Mucosa of rectum (tissue), 2 donors: ENCODE results near the gene AQP1.

Experiments used
- H3K27ac ChIP-seq, 2 donors: one replicate each; pipeline ENCODE4 v1.7.0; 2013; ENCODE audit warnings: inconsistent platforms in 2 of 2, low read depth in 2 of 2, low read length in 2 of 2
- H3K27me3 ChIP-seq, 2 donors: one replicate each; pipeline ENCODE4 v1.7.0; 2013; ENCODE audit warnings: low read length in 2 of 2; ENCODE audit not compliant: control insufficient read depth in 2 of 2, insufficient read depth in 2 of 2
- H3K36me3 ChIP-seq, 2 donors: one replicate each; pipeline ENCODE4 v1.7.0; 2013; ENCODE audit warnings: low read length in 2 of 2; ENCODE audit not compliant: control insufficient read depth in 2 of 2, insufficient read depth in 2 of 2
- H3K4me1 ChIP-seq, 2 donors: one replicate each; pipeline ENCODE4 v1.7.0; 2013; ENCODE audit warnings: low read length in 2 of 2, mild to moderate bottlenecking in 1 of 2; ENCODE audit not compliant: control insufficient read depth in 2 of 2, insufficient read depth in 2 of 2
- H3K4me3 ChIP-seq, 2 donors: one replicate each; pipeline ENCODE4 v1.7.0; 2013; ENCODE audit warnings: low read length in 2 of 2
- H3K9ac ChIP-seq, 2 donors: one replicate each; pipeline ENCODE4 v1.7.0; 2013; ENCODE audit warnings: low read length in 2 of 2, low read depth in 1 of 2, mild to moderate bottlenecking in 1 of 2
- H3K9me3 ChIP-seq, 2 donors: one replicate each; pipeline ENCODE4 v1.7.0; 2013; ENCODE audit warnings: low read length in 2 of 2; ENCODE audit not compliant: control insufficient read depth in 2 of 2
- donor health status: healthy.
- donor health status: Normal muscosa, but diverticular disease.

Gene AQP1

GRCh38 chr7:30970074-30970473 is 58.4 kb downstream of the AQP1 start:
- no peak overlapping the region for H3K4me3 ChIP-seq
- no peak overlapping the region for H3K9ac ChIP-seq
- no peaks in the 10 kb centered on the region for H3K27me3 ChIP-seq
- peaks cover 4 to 7% of the 10 kb centered on the region in 2 donors for H3K4me1 ChIP-seq
- no peaks in the 10 kb centered on the region for H3K36me3 ChIP-seq
- H3K9me3 ChIP-seq = no peaks in the 10 kb centered on the region
- H3K27ac ChIP-seq = no peak overlapping the region

GRCh38 chr7:30970594-30971094 is 59.0 kb downstream of the AQP1 start:
- Histone ChIP-seq H3K36me3 (no peaks in the 10 kb centered on the region), H3K27ac (no peak overlapping the region), H3K4me3 (no peak overlapping the region), H3K9me3 (no peaks in the 10 kb centered on the region), H3K27me3 (no peaks in the 10 kb centered on the region), H3K9ac (no peak overlapping the region), H3K4me1 (peaks cover 5 to 9% of the 10 kb centered on the region in 2 donors)

DNA sequence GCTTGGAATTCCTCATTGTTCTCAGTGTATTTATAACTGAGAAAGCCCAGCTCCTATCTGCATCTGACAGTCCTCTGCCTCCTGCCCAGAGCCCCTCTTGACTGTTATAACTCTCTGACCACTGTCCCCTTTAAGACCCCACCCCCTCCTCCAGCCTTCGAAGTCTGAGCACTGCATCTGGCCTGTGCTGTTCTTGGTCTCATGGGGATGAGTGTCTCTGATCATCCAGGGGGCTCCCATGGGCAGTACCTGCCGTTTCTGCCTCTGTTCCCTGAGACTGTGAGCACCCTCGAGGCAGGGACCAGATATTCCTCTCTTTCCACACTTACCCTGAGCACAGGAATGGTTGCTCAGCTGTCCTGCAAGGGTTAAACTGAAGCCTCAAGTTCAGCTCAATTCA is 59.8 kb downstream of the AQP1 start:
- H3K9me3 ChIP-seq = no peaks in the 10 kb centered on the region
- no peak overlapping the region for H3K4me3 ChIP-seq
- H3K9ac ChIP-seq = no peak overlapping the region
- H3K27me3 ChIP-seq = no peaks in the 10 kb centered on the region
- peaks cover 5 to 9% of the 10 kb centered on the region in 2 donors for H3K4me1 ChIP-seq
- no peak overlapping the region for H3K27ac ChIP-seq
- H3K36me3 ChIP-seq = no peaks in the 10 kb centered on the region

- H3K4me1 ChIP-seq = peaks cover 5 to 9% of the 10 kb centered on the region in 2 donors
- H3K9me3 ChIP-seq = no peaks in the 10 kb centered on the region
- H3K4me3 ChIP-seq = no peak overlapping the region
- H3K27ac ChIP-seq = no peak overlapping the region
- no peak overlapping the region for H3K9ac ChIP-seq
- no peaks in the 10 kb centered on the region for H3K27me3 ChIP-seq
- no peaks in the 10 kb centered on the region for H3K36me3 ChIP-seq
Observed at GRCh38 chr7:30971840-30972563, 60.3 kb downstream of the AQP1 start.

DNA sequence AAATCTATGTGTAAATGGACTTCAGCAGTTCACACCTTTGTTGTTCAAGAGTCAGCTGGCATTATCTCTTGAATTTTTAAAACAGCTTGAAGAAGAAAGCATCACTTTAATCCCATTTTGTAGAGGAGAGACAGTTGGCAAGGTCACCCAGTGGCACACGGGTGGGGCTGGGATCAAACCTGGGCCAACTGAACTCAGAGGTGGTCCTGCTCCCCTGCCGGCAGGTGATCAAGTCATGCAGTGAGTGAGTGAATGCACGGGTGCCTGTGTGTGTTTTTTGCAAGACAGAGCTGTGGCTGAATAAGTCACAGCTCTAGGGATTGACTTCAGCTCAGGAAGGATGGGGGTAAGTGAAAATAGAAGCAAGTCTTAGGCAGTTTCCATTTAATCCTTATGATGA is 61.6 kb downstream of the AQP1 start:
- Histone ChIP-seq H3K4me1 (peaks cover 5 to 9% of the 10 kb centered on the region in 2 donors), H3K9me3 (no peaks in the 10 kb centered on the region), H3K27me3 (no peaks in the 10 kb centered on the region), H3K9ac (no peak overlapping the region), H3K36me3 (no peaks in the 10 kb centered on the region), H3K27ac (no peak overlapping the region), H3K4me3 (no peak overlapping the region)

DNA sequence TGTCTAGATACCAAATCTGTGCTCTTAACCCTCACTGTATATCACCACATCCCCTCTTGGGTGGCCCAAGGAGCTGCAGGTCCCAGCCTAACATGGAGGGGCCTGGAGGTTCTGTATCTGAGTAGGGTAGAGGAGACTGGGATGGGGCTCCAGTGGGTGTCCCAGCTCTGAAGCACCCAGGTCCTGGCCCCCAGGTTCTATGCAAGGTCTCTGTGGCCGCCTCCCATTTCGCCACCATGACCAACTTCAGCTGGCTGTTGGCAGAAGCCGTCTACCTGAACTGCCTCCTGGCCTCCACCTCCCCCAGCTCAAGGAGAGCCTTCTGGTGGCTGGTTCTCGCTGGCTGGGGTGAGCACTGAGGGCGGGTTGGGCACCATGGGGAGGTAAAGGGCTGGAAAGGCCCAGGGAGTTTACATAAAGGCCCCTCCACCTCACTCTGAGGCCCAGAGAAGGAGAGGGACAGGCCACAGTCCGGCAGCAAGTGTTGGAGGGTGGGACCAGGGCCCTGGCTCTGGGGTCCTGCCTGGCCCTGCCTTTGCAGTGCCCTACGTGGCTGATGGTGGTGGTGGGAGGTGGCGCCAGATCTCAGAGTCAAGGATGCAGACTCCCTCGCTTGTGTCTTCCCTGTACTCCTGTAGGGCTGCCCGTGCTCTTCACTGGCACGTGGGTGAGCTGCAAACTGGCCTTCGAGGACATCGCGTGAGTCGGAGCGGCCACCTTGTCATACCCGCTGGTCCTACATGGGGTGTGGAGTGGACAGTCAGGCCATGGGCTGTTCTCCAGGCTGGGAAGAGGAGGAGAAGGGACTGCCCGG is 62.3 kb downstream of the AQP1 start:
- H3K9ac ChIP-seq = no peak overlapping the region

DNA sequence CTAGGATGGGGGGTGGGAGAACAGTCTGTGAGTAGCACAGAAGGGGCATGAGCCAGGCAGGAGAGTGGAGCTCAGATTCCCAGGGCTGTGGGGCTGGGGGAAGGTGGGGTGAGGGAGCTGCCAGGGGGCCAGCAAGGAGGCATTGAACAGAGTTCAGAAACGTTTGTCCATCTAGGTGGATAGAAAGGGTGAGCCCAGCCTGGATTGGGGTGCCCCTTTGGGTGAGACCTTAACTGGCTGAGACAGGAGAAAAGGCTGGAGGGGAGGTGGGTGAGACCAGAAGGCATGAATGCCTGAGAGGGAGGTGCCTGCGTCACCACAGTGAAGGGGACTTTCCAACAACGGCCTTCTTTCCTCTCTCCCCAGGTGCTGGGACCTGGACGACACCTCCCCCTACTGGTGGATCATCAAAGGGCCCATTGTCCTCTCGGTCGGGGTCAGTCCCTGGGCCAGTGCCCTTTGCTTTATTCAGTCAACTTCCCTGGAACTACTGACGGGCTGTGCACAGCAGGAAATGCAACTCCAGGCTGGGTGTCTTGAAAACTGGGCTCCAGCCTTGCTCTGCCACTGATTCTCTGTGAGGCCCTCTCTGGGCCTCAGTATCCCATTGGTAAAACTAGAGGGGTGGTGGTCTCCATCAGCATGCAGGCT is 63.1 kb downstream of the AQP1 start:
- H3K4me3 ChIP-seq = no peak overlapping the region
- peaks cover 5% of the 10 kb centered on the region in 2 donors for H3K4me1 ChIP-seq
- no peaks in the 10 kb centered on the region for H3K27me3 ChIP-seq
- no peak overlapping the region for H3K27ac ChIP-seq
- H3K9ac ChIP-seq = no peak overlapping the region
- no peaks in the 10 kb centered on the region for H3K9me3 ChIP-seq
- H3K36me3 ChIP-seq = no peaks in the 10 kb centered on the region

More for the DNA sequence above, 62.3 kb downstream of the AQP1 start:
- Histone ChIP-seq H3K9me3 (no peaks in the 10 kb centered on the region), H3K4me1 (peaks cover 5 to 8% of the 10 kb centered on the region in 2 donors), H3K27me3 (no peaks in the 10 kb centered on the region), H3K36me3 (no peaks in the 10 kb centered on the region), H3K4me3 (no peak overlapping the region), H3K27ac (no peak overlapping the region)
